ENCODE results near the gene TSPAN9.

Gene TSPAN9

GRCh38 chr12:3189282-3189681 lies 112.1 kb downstream of the TSPAN9 start:
- Histone ChIP-seq H3K27ac (replicated peaks) (no peak overlapping the region), H3K27me3 (ENCODE audit: insufficient read depth, poor library complexity, severe bottlenecking) (peaks cover 2% of the 10 kb centered on the region), H3K4me3 (replicated peaks; ENCODE audit: insufficient read depth, low read length) (no peak overlapping the region)
- no peak for DNase-seq (ENCODE audit: low read depth in 1 of 2, low spot score in 1 of 2)
- no peak for TF ChIP-seq SPI1 (IDR thresholded peaks at IDR 0.05; ENCODE audit: borderline replicate concordance, low read depth)

GRCh38 chr12:3190101-3190500 lies 112.9 kb downstream of the TSPAN9 start:
- H3K27ac ChIP-seq (replicated peaks): no peak overlapping the region
- TF ChIP-seq SPI1 (IDR thresholded peaks at IDR 0.05; ENCODE audit: borderline replicate concordance, low read depth) (no peak), POLR2AphosphoS5 (IDR thresholded peaks at IDR 0.05; ENCODE audit: low read depth) (no peak), REST (IDR thresholded peaks at IDR 0.05; ENCODE audit: insufficient replicate concordance, low read depth) (no peak), GABPA (IDR thresholded peaks at IDR 0.05; ENCODE audit: low read depth) (no peak), CTCF (IDR thresholded peaks at IDR 0.05; ENCODE audit: insufficient read depth, low read length) (no peak)

GRCh38 chr12:3191450-3191849 lies 114.3 kb downstream of the TSPAN9 start:
- no peak for TF ChIP-seq SPI1 (IDR thresholded peaks at IDR 0.05; ENCODE audit: borderline replicate concordance, low read depth)
- no peak for TF ChIP-seq CTCF (IDR thresholded peaks at IDR 0.05; ENCODE audit: insufficient read depth, low read length)
- TF ChIP-seq GABPA (IDR thresholded peaks at IDR 0.05; ENCODE audit: low read depth): no peak
- no peak for TF ChIP-seq REST (IDR thresholded peaks at IDR 0.05; ENCODE audit: insufficient replicate concordance, low read depth)
- TF ChIP-seq POLR2AphosphoS5 (IDR thresholded peaks at IDR 0.05; ENCODE audit: low read depth): no peak
- DNase-seq (ENCODE audit: low read depth in 1 of 2, low spot score in 1 of 2): no peak
- Histone ChIP-seq H3K4me3 (replicated peaks; ENCODE audit: insufficient read depth, low read length) (no peak overlapping the region), H3K27ac (replicated peaks) (no peak overlapping the region), H3K27me3 (ENCODE audit: insufficient read depth, poor library complexity, severe bottlenecking) (no peaks in the 10 kb centered on the region)

More at GRCh38 chr12:3190101-3190500, 112.9 kb downstream of the TSPAN9 start:
- Histone ChIP-seq H3K4me3 (replicated peaks; ENCODE audit: insufficient read depth, low read length) (no peak overlapping the region), H3K27me3 (ENCODE audit: insufficient read depth, poor library complexity, severe bottlenecking) (no peaks in the 10 kb centered on the region)
- DNase-seq (ENCODE audit: low read depth in 1 of 2, low spot score in 1 of 2): no peak

- H3K27ac ChIP-seq (replicated peaks): no peak overlapping the region
- peaks cover 2% of the 10 kb centered on the region for H3K27me3 ChIP-seq (ENCODE audit: insufficient read depth, poor library complexity, severe bottlenecking)
- TF ChIP-seq REST (IDR thresholded peaks at IDR 0.05; ENCODE audit: insufficient replicate concordance, low read depth): no peak
- TF ChIP-seq CTCF (IDR thresholded peaks at IDR 0.05; ENCODE audit: insufficient read depth, low read length): no peak
- TF ChIP-seq GABPA (IDR thresholded peaks at IDR 0.05; ENCODE audit: low read depth): no peak
- no peak for TF ChIP-seq POLR2AphosphoS5 (IDR thresholded peaks at IDR 0.05; ENCODE audit: low read depth)
- TF ChIP-seq SPI1 (IDR thresholded peaks at IDR 0.05; ENCODE audit: borderline replicate concordance, low read depth): no peak
- no peak for DNase-seq (ENCODE audit: low read depth in 1 of 2, low spot score in 1 of 2)
- no peak overlapping the region for H3K4me3 ChIP-seq (replicated peaks; ENCODE audit: insufficient read depth, low read length)
These were observed 115.0 kb downstream of the TSPAN9 start for GRCh38 chr12:3192221-3192620.
